Retinal pigment epithelial cell (primary cell): Measurements from ENCODE around the gene SCUBE1.

Experiments
- DNase-seq: peaks from one replicate; pipeline ENCODE4 v3.0.0-alpha.2; 2010; ENCODE audit warnings: low read depth
- H3K4me3 ChIP-seq: 2 replicates; pipeline ENCODE4 v1.5.1; 2011; ENCODE audit warnings: mild to moderate bottlenecking, low read length, control low read depth, moderate library complexity
- CTCF ChIP-seq: conservative IDR thresholded peaks from 2 replicates; pipeline ENCODE4 v1.5.1; 2011; ENCODE audit warnings: low read depth, low read length, control low read depth, inconsistent platforms

The SCUBE1 gene

GRCh38 chr22:43210631-43211515 lies 132.3 kb downstream of the SCUBE1 start:
- no peak for DNase-seq
- no peak overlapping the region for H3K4me3 ChIP-seq
- no peak for TF ChIP-seq CTCF

- no peak overlapping the region for H3K4me3 ChIP-seq
- no peak for TF ChIP-seq CTCF
- no peak for DNase-seq
Measured at GRCh38 chr22:43209971-43210370, 133.2 kb downstream of the SCUBE1 start.

GRCh38 chr22:43209523-43209890 lies 133.7 kb downstream of the SCUBE1 start:
- TF ChIP-seq CTCF, result no peak
- DNase-seq, result no peak
- no peak overlapping the region for H3K4me3 ChIP-seq

- DNase-seq, result no peak
- H3K4me3 ChIP-seq, result no peak overlapping the region
- TF ChIP-seq CTCF, result no peak
Measured at GRCh38 chr22:43208703-43209522, 134.3 kb downstream of the SCUBE1 start.

GRCh38 chr22:43207849-43208702 lies 135.1 kb downstream of the SCUBE1 start:
- DNase-seq, result no peak
- H3K4me3 ChIP-seq, result no peak overlapping the region
- TF ChIP-seq CTCF, result no peak

GRCh38 chr22:43207386-43207785 lies 135.8 kb downstream of the SCUBE1 start:
- no peak overlapping the region for H3K4me3 ChIP-seq
- TF ChIP-seq CTCF, result no peak

More at GRCh38 chr22:43207386-43207785, 135.8 kb downstream of the SCUBE1 start:
- DNase-seq, result no peak
